ENCODE results near the gene PLCD3.
A peak's percentile ranks its signal among the peaks of the same experiment; 100 is the strongest.

PLCD3 gene

DNA sequence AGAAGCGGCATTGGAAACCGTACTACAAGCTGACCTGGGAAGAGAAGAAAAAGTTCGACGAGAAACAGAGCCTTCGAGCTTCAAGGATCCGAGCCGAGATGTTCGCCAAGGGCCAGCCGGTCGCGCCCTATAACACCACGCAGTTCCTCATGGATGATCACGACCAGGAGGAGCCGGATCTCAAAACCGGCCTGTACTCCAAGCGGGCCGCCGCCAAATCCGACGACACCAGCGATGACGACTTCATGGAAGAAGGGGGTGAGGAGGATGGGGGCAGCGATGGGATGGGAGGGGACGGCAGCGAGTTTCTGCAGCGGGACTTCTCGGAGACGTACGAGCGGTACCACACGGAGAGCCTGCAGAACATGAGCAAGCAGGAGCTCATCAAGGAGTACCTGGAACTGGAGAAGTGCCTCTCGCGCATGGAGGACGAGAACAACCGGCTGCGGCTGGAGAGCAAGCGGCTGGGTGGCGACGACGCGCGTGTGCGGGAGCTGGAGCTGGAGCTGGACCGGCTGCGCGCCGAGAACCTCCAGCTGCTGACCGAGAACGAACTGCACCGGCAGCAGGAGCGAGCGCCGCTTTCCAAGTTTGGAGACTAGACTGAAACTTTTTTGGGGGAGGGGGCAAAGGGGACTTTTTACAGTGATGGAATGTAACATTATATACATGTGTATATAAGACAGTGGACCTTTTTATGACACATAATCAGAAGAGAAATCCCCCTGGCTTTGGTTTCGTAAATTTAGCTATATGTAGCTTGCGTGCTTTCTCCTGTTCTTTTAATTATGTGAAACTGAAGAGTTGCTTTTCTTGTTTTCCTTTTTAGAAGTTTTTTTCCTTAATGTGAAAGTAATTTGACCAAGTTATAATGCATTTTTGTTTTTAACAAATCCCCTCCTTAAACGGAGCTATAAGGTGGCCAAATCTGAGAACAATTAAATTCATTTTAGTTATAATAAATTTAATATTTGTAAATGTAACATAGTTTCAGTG lies 17.7 kb upstream of the PLCD3 start:
- DNase-seq (ENCODE audit: low read depth in 2 of 2), result no peak

DNA sequence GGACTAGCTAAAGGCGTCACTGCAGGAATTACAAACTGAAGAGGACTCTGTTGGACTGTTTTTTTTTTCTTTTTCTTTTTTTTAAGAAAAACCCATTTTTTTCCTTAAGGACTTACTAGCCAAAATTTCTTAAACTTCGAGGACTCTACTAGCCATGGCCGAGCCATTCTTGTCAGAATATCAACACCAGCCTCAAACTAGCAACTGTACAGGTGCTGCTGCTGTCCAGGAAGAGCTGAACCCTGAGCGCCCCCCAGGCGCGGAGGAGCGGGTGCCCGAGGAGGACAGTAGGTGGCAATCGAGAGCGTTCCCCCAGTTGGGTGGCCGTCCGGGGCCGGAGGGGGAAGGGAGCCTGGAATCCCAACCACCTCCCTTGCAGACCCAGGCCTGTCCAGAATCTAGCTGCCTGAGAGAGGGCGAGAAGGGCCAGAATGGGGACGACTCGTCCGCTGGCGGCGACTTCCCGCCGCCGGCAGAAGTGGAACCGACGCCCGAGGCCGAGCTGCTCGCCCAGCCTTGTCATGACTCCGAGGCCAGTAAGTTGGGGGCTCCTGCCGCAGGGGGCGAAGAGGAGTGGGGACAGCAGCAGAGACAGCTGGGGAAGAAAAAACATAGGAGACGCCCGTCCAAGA lies 16.8 kb upstream of the PLCD3 start:
- DNase-seq (ENCODE audit: low read depth in 2 of 2), result no peak

DNA sequence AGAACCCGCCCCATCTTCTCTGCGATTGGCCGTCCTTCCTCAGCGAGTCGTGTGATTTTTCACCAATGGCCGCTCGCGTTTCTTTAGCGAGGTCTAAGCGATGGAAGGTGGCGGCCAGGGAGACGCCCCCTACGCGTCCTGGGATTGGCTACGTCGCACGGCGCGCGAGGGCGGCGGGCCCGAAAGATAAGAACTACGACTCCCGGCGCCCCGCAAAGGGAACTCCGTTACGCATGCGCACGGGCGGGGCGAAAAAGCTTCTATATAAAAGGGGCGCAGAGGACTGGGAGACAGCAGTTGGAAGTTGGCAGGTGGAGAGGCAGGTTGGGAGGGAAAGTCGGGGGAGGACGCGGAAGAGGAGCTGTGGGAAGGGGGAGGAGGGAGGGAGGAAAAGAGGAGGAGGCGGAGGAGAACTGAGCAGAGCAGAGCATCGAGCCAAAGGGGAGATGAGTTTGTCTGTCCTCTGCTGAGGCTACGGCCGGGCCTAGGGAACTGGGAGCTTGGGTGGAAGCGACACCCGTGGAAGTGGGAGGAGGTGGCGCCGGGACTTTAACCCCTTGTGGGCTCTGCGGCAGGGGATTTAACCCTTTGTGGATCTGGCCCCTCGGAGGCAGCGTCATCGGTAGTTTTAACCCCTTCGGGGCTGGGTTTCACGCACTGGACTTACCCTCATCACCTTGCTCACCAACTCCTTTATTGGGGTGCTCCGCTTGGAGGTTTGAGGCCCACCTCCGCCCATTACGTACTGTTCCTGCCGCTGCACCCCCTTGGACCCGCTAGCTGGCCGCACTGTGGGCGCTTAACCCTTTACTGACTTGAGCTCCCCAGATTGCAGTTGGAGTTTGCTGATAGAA lies 16.1 kb upstream of the PLCD3 start, which contains the start of gene HEXIM1:
TSS of gene HEXIM1 (plus strand) at position 293 of the 854 bp plus-strand sequence. CDS start 716 bp downstream, outside the sequence.
- peak; percentile 100 for DNase-seq (ENCODE audit: low read depth in 2 of 2)

DNA sequence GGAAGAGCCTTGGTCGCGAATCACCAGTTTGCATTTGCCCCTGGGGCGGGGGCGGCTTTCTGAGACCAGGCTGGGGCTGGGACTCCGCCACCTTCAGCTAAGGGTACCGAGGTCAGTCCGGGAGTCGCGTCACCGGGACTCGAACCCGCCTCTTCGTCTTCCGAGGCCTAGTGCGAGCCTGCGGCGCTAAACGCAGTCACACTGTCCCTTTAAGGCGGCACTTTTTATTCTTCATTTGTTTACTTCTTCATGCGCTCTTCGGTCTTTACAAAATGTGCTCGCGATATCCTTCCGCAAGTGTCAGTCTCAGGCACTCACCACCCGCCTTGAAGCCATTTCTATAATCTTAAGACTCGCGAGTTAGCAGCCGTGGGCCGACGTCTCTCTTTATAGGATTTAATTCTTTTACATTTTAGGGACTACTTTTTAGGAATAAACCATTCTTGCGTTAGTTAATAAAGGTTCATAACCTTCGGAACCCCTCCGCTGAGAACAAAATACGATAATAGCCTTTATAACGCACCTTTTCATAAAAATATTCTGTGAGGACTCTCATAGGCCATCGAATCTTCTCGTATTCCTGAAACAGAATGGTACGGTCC lies 15.4 kb upstream of the PLCD3 start:
- peak; percentile 95 to 98 for DNase-seq (ENCODE audit: low read depth in 2 of 2)

DNA sequence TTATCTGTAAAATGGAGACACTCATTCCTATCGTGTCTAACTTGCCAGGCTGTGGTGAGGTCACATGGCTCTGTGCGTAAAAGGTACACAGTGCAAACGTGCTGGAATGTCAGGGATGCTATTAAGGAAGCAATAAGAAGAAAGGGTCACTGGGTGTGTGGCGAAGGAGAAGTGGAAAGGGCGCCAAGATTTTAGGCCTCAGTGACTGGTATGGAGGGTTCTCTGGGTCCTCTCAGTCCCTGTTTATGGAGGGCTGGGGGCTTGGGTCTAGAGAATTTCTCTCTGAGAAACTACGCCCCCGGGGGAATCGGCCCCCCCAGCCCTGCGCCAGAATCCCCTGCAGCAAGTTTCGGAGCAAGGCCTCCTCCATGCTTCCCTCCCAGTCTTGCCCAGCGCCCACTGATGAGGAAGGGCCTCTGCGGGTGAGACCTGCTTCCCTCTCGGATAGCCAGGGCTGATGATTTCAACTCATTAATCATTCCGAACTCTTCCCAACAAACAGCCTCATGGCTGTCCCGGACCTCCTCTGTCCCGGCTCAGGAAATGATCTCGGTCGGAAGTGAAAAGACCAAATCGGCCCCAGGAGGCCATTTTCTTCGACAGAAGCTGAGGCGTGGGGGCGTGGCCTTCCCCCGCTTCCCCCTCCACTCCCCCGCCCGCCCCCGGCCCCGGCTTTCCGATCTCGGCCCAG lies 14.7 kb upstream of the PLCD3 start:
- DNase-seq (ENCODE audit: low read depth in 2 of 2), result no peak

GRCh38 chr17:45146592-45146889 lies 14.2 kb upstream of the PLCD3 start:
- DNase-seq (ENCODE audit: low read depth in 2 of 2), result no peak

- DNase-seq (ENCODE audit: low read depth in 2 of 2), result no peak
Measured at GRCh38 chr17:45146166-45146565, 13.9 kb upstream of the PLCD3 start.

GRCh38 chr17:45145035-45145389 lies 12.7 kb upstream of the PLCD3 start:
- no peak for DNase-seq (ENCODE audit: low read depth in 2 of 2)

GRCh38 chr17:45144199-45145034 lies 12.1 kb upstream of the PLCD3 start:
- no peak for DNase-seq (ENCODE audit: low read depth in 2 of 2)

DNA sequence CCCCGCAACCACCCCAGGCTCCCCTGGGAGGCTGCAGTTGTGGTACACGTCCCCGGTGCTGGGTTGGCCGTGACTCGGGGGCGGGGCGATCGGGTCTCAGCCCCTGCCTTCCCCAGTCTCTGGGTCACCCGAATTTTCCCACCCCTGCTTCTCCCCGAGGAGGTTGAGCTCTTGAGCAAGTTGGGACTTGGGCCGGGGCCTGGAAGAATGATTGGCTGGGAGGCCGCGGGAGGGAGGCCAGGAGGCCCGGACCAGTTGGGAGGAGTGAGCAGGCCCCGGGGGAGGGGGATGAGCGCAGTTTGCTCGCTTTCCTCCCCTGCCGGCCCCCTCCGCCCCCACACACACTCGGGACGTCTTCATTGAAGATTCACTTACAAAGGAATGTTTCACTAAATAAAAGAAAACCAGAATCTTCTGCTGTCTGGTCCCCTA lies 11.5 kb upstream of the PLCD3 start:
- DNase-seq (ENCODE audit: low read depth in 2 of 2), result peak; percentile 79 to 84

GRCh38 chr17:45143094-45143670 lies 10.9 kb upstream of the PLCD3 start:
- no peak for DNase-seq (ENCODE audit: low read depth in 2 of 2)

- no peak for DNase-seq (ENCODE audit: low read depth in 2 of 2)
Measured at GRCh38 chr17:45139533-45139920, 7.2 kb upstream of the PLCD3 start.

DNA sequence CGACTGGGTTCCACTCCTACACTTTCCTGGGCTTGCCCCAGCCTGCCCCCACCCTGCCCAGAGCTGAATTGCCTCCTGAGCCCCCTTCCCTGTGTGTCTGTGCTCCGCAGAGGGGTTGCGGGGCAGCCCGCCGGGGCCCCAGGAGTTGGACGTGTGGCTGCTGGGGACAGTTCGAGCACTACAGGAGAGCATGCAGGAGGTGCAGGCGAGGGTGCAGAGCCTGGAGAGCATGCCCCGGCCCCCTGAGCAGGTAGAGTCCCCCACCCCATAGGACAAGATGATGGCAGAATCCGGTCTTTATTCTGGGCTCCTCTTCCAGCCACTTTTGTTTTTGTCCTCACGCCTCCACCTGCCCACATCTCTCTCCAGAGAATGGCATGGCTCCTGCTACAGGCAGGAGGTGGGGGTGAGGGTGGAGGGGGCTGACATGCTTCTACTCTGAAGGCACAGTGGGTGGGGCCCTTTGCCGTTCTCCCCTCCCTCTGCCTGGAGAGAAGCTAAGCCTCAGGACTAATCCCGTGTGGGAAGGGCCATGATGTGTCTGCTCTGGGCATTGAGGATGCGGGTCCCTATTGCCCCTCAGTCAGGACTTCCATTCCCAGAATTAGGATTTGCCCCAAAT lies 6.7 kb upstream of the PLCD3 start:
- no peak for DNase-seq (ENCODE audit: low read depth in 2 of 2)

GRCh38 chr17:45137561-45138305 lies 5.4 kb upstream of the PLCD3 start:
- DNase-seq (ENCODE audit: low read depth in 2 of 2), result no peak

DNA sequence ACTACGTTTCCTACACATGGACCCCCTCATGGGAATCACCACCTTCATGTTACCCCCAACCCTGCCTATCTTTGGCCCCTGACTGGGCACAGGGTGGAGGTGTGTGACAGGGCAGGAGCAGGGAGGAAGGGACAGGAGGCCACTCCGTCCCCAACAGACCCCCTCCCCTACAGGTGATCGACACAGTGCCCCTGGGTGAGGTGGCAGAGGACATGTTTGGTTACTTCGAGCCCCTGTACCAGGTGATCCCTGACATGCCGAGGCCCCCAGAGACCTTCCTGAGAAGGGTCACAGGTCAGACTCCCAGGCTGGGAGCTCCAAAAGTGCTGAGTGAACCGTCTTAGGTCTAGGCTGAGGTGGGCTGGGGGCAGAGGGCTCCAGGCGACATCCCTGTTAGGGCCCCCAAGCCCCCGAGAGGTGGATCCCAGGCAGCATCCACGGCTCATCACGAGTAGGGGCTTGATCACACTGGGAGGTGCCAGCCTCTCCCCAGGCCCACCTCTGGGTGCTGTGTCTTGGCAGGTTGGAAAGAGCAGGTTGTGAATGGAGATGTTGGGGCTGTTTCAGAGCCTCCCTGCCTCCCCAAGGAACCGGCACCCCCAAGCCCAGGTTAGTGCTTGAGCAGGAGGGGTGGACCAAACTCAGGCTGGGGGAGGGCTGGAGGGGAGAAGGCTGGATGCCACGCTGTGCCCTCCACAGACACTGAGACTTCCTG lies 4.7 kb upstream of the PLCD3 start:
- no peak for DNase-seq (ENCODE audit: low read depth in 2 of 2)

GRCh38 chr17:45135978-45136791 lies 3.9 kb upstream of the PLCD3 start:
- no peak for DNase-seq (ENCODE audit: low read depth in 2 of 2)

All from fibroblast of skin of left biceps (primary cell).